H9 (cell line): ENCODE results near the gene CADPS. TPM values are rescaled to one million over a fixed set of nuclear protein-coding genes. Genes with fewer than 3 reads are reported as not detected.

ENCODE experiments used
- DNase-seq: peaks from one replicate; pipeline ENCODE4 v3.0.0-alpha.2; 2017
- H2AFZ ChIP-seq: one replicate; pipeline ENCODE4 v1.6.1; 2013; ENCODE audit warnings: mild to moderate bottlenecking, low read length, control low read depth, moderate library complexity
- H2AK5ac ChIP-seq: 2 replicates; pipeline ENCODE4 v1.6.1; 2013; ENCODE audit warnings: low read length, control low read depth, mixed read lengths; ENCODE audit not compliant: insufficient read length
- H2BK120ac ChIP-seq: one replicate; pipeline ENCODE4 v1.6.1; 2013; ENCODE audit warnings: low read depth, mild to moderate bottlenecking, low read length, control low read depth, inconsistent platforms; ENCODE audit not compliant: poor library complexity, severe bottlenecking
- H2BK12ac ChIP-seq: 2 replicates; pipeline ENCODE4 v1.6.1; 2013; ENCODE audit warnings: low read length, control low read depth, mixed read lengths, low read depth; ENCODE audit not compliant: insufficient read length
- H2BK15ac ChIP-seq: 2 replicates; pipeline ENCODE4 v1.6.1; 2013; ENCODE audit warnings: low read depth, low read length, control low read depth
- H2BK20ac ChIP-seq: one replicate; pipeline ENCODE4 v1.6.1; 2013; ENCODE audit warnings: low read depth, mild to moderate bottlenecking, low read length, control low read depth, inconsistent platforms; ENCODE audit not compliant: poor library complexity, severe bottlenecking
- H2BK5ac ChIP-seq: 2 replicates; pipeline ENCODE4 v1.6.1; 2013; ENCODE audit warnings: low read length, control low read depth, mixed read lengths; ENCODE audit not compliant: insufficient read length
- H3K14ac ChIP-seq: 2 replicates; pipeline ENCODE4 v1.6.1; 2013; ENCODE audit warnings: low read length, control low read depth; ENCODE audit not compliant: insufficient read depth
- H3K18ac ChIP-seq: 2 replicates; pipeline ENCODE4 v1.6.1; 2013; ENCODE audit warnings: low read depth, mild to moderate bottlenecking, mixed read lengths, low read length, control low read depth; ENCODE audit not compliant: insufficient read length
- H3K23ac ChIP-seq: 2 replicates; pipeline ENCODE4 v1.6.1; 2013; ENCODE audit warnings: low read length, control low read depth, mixed read lengths, low read depth; ENCODE audit not compliant: insufficient read length
- H3K23me2 ChIP-seq: 2 replicates; pipeline ENCODE4 v1.6.1; 2013; ENCODE audit warnings: low read depth, mild to moderate bottlenecking, mixed read lengths, low read length, control low read depth; ENCODE audit not compliant: insufficient read length, poor library complexity, severe bottlenecking
- H3K27ac ChIP-seq: 2 replicates; pipeline ENCODE4 v1.5.1; 2013; ENCODE audit warnings: low read length, control low read depth, mixed read lengths, low read depth; ENCODE audit not compliant: insufficient read length
- H3K27me3 ChIP-seq: 2 replicates; pipeline ENCODE4 v1.6.1; 2013; ENCODE audit warnings: low read length, control low read depth, inconsistent platforms; ENCODE audit not compliant: insufficient read depth
- H3K4ac ChIP-seq: 2 replicates; pipeline ENCODE4 v1.6.1; 2013; ENCODE audit warnings: low read depth, mild to moderate bottlenecking, control low read depth, inconsistent platforms, low read length, moderate library complexity
- H3K4me1 ChIP-seq: 2 replicates; pipeline ENCODE4 v1.6.1; 2013; ENCODE audit warnings: low read length, control low read depth, inconsistent platforms; ENCODE audit not compliant: insufficient read depth
- H3K4me2 ChIP-seq: 2 replicates; pipeline ENCODE4 v1.6.1; 2013; ENCODE audit warnings: low read length, control low read depth, mixed read lengths; ENCODE audit not compliant: insufficient read length, insufficient read depth
- H3K56ac ChIP-seq: 2 replicates; pipeline ENCODE4 v1.6.1; 2013; ENCODE audit warnings: low read depth, mild to moderate bottlenecking, mixed read lengths, low read length, control low read depth; ENCODE audit not compliant: insufficient read length
- H3K79me1 ChIP-seq: 2 replicates; pipeline ENCODE4 v1.6.1; 2013; ENCODE audit warnings: low read depth, mild to moderate bottlenecking, moderate library complexity, low read length, control low read depth, inconsistent platforms; ENCODE audit not compliant: insufficient read depth, poor library complexity, severe bottlenecking
- H3K79me2 ChIP-seq: 2 replicates; pipeline ENCODE4 v1.6.1; 2013; ENCODE audit warnings: low read length, control low read depth, inconsistent platforms; ENCODE audit not compliant: insufficient read depth
- H3K9ac ChIP-seq: 2 replicates; pipeline ENCODE4 v1.6.1; 2013; ENCODE audit warnings: low read length, control low read depth, mixed read lengths; ENCODE audit not compliant: insufficient read length; ENCODE audit errors: extremely low read depth
- H3K9me3 ChIP-seq: one replicate; pipeline ENCODE4 v1.6.1; 2013; ENCODE audit warnings: low read depth, low read length, inconsistent platforms; ENCODE audit not compliant: control insufficient read depth
- H3T11ph ChIP-seq: one replicate; pipeline ENCODE4 v1.6.1; 2013; ENCODE audit warnings: mild to moderate bottlenecking, low read length, control low read depth, inconsistent platforms
- H4K20me1 ChIP-seq: one replicate; pipeline ENCODE4 v1.6.1; 2013; ENCODE audit not compliant: control insufficient read depth, insufficient read length, insufficient read depth
- H4K5ac ChIP-seq: 2 replicates; pipeline ENCODE4 v1.6.1; 2013; ENCODE audit warnings: low read depth, mild to moderate bottlenecking, mixed read lengths, low read length, control low read depth; ENCODE audit not compliant: insufficient read length
- H4K8ac ChIP-seq: replicated peaks from 2 replicates; pipeline ENCODE4 v1.6.1; 2013; ENCODE audit warnings: low read length, control low read depth, mixed read lengths, low read depth; ENCODE audit not compliant: insufficient read length
- H4K91ac ChIP-seq: 2 replicates; pipeline ENCODE4 v1.6.1; 2013; ENCODE audit warnings: low read depth, mild to moderate bottlenecking, moderate library complexity, mixed read lengths, low read length, control low read depth; ENCODE audit not compliant: insufficient read length
- H3K27ac Mint-ChIP-seq, 3 experiments: 2 replicates in 2 of 3; 3 replicates in 1 of 3; pipeline ENCODE4 v1.8.0; 2020 to 2021; ENCODE audit warnings: mixed read lengths in 3 of 3, mild to moderate bottlenecking in 1 of 3, moderate library complexity in 1 of 3
- H3K27me3 Mint-ChIP-seq: 2 replicates; pipeline ENCODE4 v1.8.0; 2021; ENCODE audit warnings: low read depth, mild to moderate bottlenecking, moderate library complexity, mixed read lengths
- H3K36me3 Mint-ChIP-seq, 3 experiments: 2 replicates in 2 of 3; 3 replicates in 1 of 3; pipeline ENCODE4 v1.8.0; 2020 to 2021; ENCODE audit warnings: low read depth in 3 of 3, mixed read lengths in 3 of 3; ENCODE audit not compliant: insufficient read depth in 1 of 3
- H3K4me1 Mint-ChIP-seq, 2 experiments: 2 replicates each; pipeline ENCODE4 v1.8.0; 2020; ENCODE audit warnings: mixed read lengths in 2 of 2
- H3K4me3 Mint-ChIP-seq, 2 experiments: 2 replicates in 1 of 2; 3 replicates in 1 of 2; pipeline ENCODE4 v1.8.0; 2020 to 2021; ENCODE audit warnings: mild to moderate bottlenecking in 2 of 2, mixed read lengths in 2 of 2, moderate library complexity in 1 of 2
- H3K9me3 Mint-ChIP-seq, 2 experiments: 2 replicates in 1 of 2; 3 replicates in 1 of 2; pipeline ENCODE4 v1.8.0; 2020; ENCODE audit warnings: mild to moderate bottlenecking in 2 of 2, mixed read lengths in 2 of 2, moderate library complexity in 1 of 2
- CTCF ChIP-seq: fragments of 200-600 bp; sonication (generic); conservative IDR thresholded peaks from 3 replicates; pipeline ENCODE4 v1.8.0; 2021; ENCODE audit warnings: antibody characterized with exemption, mild to moderate bottlenecking
- WGBS: extraction: QIAGEN DNeasy Blood & Tissue Kit; methylation state at CpG from one replicate; pipeline ENCODE4 v1.1.7; 2013; ENCODE audit warnings: missing lambda C conversion rate, low lambda C conversion rate, mixed read lengths; ENCODE audit not compliant: insufficient read length; ENCODE audit errors: extremely low coverage; 5-methylcytosine and 5-hydroxymethylcytosine counted together
- total RNA-seq: library from RNA; stranded (reverse); gene quantifications from 2 replicates; pipeline ENCODE4 v1.2.1, GENCODE V29; 2021

Gene CADPS
- total RNA-seq, 1 experiment from 2014 or later, result 6.6 TPM

GRCh38 chr3:62378311-62378789, 496.9 kb downstream of the CADPS start:
- Histone ChIP-seq H2AFZ (no peak overlapping the region), H4K8ac (no peak overlapping the region), H4K20me1 (no peaks in the 10 kb centered on the region), H3K27ac (no peak overlapping the region), H2BK120ac (no peak overlapping the region), H3T11ph (no peak overlapping the region), H3K14ac (no peak overlapping the region; the same call in 1 of the 2 replicates), H3K9ac (no peak overlapping the region), H3K9me3 (no peaks in the 10 kb centered on the region), H3K4me2 (peak overlapping the region; percentile 43), H2BK20ac (no peak overlapping the region), H3K23ac (no peak overlapping the region), H3K4ac (no peak overlapping the region), H2BK12ac (no peak overlapping the region), H2BK5ac (no peak overlapping the region), H4K91ac (no peak overlapping the region), H2BK15ac (no peak overlapping the region), H3K23me2 (peaks cover 7% of the 10 kb centered on the region), H2AK5ac (no peak overlapping the region), H3K79me2 (no peaks in the 10 kb centered on the region), H3K79me1 (no peaks in the 10 kb centered on the region), H3K56ac (no peak overlapping the region), H4K5ac (no peak overlapping the region), H3K18ac (no peak overlapping the region), H3K27me3 (peaks cover 88% of the 10 kb centered on the region), H3K4me1 (no peaks in the 10 kb centered on the region; the same call in 1 of the 2 replicates)
- TF ChIP-seq CTCF, result no peak
- Mint-ChIP-seq H3K36me3 (no peaks in the 10 kb centered on the region; a peak in 2 of 7 replicates), H3K27ac (no peak overlapping the region; a peak in 1 of 7 replicates), H3K4me1 (peaks cover 39 to 63% of the 10 kb centered on the region in 2 experiments), H3K9me3 (peaks cover 0 to 10% of the 10 kb centered on the region in 2 experiments; a peak in 1 of 5 replicates), H3K4me3 (peak overlapping the region; percentile 32 to 73; a peak in 4 of 5 replicates), H3K27me3 (peaks cover 100% of the 10 kb centered on the region)
- DNase-seq, result peak; percentile 69
- WGBS, result no CpG with 5 or more reads among the region's 29 CpGs
